NCI-H2171 (cell line): ENCODE data around the gene FADS2.

Experiments
- DNase-seq: peaks from one replicate; lab custom pipeline; 2025; lab: John Stamatoyannopoulos, UW

Gene FADS2

GRCh38 chr11:61827571-61828378, at the start of gene FADS2:
Gene FADS2, plus strand, starts transcription at chr11:61828300. Its CDS starts 91 bp downstream, at chr11:61828391.
- DNase-seq, result peak; percentile 93

- DNase-seq, result no peak
Observed at GRCh38 chr11:61778357-61778886, 49.7 kb upstream of the FADS2 start.

GRCh38 chr11:61778920-61779650, 49.0 kb upstream of the FADS2 start:
- no peak for DNase-seq

- no peak for DNase-seq
Observed at GRCh38 chr11:61779666-61780525, 48.2 kb upstream of the FADS2 start.

- no peak for DNase-seq
Observed at GRCh38 chr11:61780581-61781162, 47.4 kb upstream of the FADS2 start.

GRCh38 chr11:61781585-61781984, 46.5 kb upstream of the FADS2 start:
- DNase-seq, result no peak

GRCh38 chr11:61782299-61782698, 45.8 kb upstream of the FADS2 start:
- DNase-seq, result no peak

- DNase-seq, result no peak
Observed at GRCh38 chr11:61782841-61783240, 45.3 kb upstream of the FADS2 start.

- DNase-seq, result no peak
Observed at GRCh38 chr11:61783717-61784505, 44.2 kb upstream of the FADS2 start.

- no peak for DNase-seq
Observed at GRCh38 chr11:61784506-61784805, 43.6 kb upstream of the FADS2 start.

GRCh38 chr11:61785837-61786402, 42.2 kb upstream of the FADS2 start:
- no peak for DNase-seq

GRCh38 chr11:61787928-61788491, 40.1 kb upstream of the FADS2 start:
- no peak for DNase-seq

GRCh38 chr11:61791737-61792309, 36.3 kb upstream of the FADS2 start:
- DNase-seq, result no peak

GRCh38 chr11:61792310-61793082, 35.6 kb upstream of the FADS2 start, which contains the start of the genes FEN1 and TMEM258:
Gene FEN1, plus strand, starts transcription at chr11:61792911. Its CDS starts 2,451 bp downstream, at chr11:61795362.
Gene TMEM258, minus strand, starts transcription at chr11:61792599. Its CDS starts 41 bp downstream, at chr11:61792558.
- peak; percentile 93 for DNase-seq

GRCh38 chr11:61793083-61793828, 34.8 kb upstream of the FADS2 start:
- peak; percentile 78 for DNase-seq

GRCh38 chr11:61793829-61794204, 34.3 kb upstream of the FADS2 start:
- no peak for DNase-seq

- DNase-seq, result no peak
Observed at GRCh38 chr11:61794579-61794978, 33.5 kb upstream of the FADS2 start.

GRCh38 chr11:61795459-61795858, 32.6 kb upstream of the FADS2 start:
- no peak for DNase-seq
